KOPT-K1 (cell line): Measurements from ENCODE around the gene CHTF8.
"Not testable (repeated sequence)": the region's sequence is repeated elsewhere in the genome, so short reads cannot be mapped to it uniquely, and the experiment has no call there.

Source experiments
- H3K27ac ChIP-seq: fragments of 200-600 bp; sonication (generic); 2 replicates; pipeline ENCODE4 v1.5.1; 2016; ENCODE audit warnings: antibody characterized with exemption, mild to moderate bottlenecking, low read depth, low read length; ENCODE audit not compliant: poor library complexity, severe bottlenecking
- H3K36me3 ChIP-seq: fragments of 200-600 bp; sonication (generic); 2 replicates; pipeline ENCODE4 v1.5.1; 2017; ENCODE audit warnings: antibody characterized with exemption, mild to moderate bottlenecking, low read length, moderate library complexity; ENCODE audit not compliant: insufficient read depth
- H3K9me3 ChIP-seq: fragments of 200-600 bp; sonication (generic); 2 replicates; pipeline ENCODE4 v1.5.1; 2017; ENCODE audit warnings: antibody characterized with exemption, low read length, mild to moderate bottlenecking; ENCODE audit not compliant: insufficient read depth, poor library complexity, severe bottlenecking

CHTF8 gene

DNA sequence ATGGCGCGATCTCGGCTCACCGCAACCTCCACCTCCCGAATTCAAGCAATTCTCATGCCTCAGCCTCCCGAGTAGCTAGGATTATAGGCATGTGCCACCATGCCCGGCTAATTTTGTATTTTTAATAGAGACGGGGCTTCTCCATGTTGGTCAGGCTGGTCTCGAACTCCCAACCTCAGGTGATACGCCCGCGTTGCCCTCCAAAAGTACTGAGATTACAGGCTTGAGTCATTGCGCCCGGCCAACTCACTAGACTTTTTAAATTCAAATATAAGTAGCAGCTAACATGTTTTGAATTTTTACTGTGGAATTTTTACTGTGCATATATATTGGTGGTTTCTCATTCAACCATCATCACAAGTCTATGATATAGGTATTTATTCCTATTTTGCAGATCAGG lies 7.4 kb downstream of the CHTF8 start:
- not testable (repeated sequence) for H3K9me3 ChIP-seq, H3K27ac ChIP-seq
- H3K36me3 ChIP-seq, result peaks cover 68% of the 10 kb centered on the region

DNA sequence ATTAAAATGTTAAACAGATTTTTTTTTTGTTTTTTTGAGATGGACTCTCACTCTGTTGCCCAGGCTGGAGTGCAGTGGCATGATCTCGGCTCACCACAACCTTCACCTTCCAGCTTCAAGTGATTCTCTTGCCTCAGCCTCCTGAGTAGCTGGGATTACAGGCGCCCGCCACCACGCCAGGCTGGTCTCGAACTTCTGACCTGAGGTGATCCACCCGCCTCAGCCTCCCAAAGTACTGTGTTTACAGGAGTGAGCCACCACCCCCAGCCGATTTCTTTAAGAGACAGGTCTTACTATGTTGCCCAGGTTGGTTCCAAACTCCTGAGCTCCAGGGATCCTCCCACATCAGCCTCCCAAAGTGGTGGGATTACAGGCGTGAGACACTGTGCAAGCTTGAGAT lies 8.0 kb downstream of the CHTF8 start:
- H3K27ac ChIP-seq, H3K9me3 ChIP-seq: not testable (repeated sequence)
- peaks cover 69% of the 10 kb centered on the region for H3K36me3 ChIP-seq

- H3K27ac ChIP-seq, result no peak overlapping the region
- peaks cover 70% of the 10 kb centered on the region for H3K36me3 ChIP-seq
- no peaks in the 10 kb centered on the region for H3K9me3 ChIP-seq
These were observed 8.5 kb downstream of the CHTF8 start for GRCh38 chr16:69123910-69124309.

DNA sequence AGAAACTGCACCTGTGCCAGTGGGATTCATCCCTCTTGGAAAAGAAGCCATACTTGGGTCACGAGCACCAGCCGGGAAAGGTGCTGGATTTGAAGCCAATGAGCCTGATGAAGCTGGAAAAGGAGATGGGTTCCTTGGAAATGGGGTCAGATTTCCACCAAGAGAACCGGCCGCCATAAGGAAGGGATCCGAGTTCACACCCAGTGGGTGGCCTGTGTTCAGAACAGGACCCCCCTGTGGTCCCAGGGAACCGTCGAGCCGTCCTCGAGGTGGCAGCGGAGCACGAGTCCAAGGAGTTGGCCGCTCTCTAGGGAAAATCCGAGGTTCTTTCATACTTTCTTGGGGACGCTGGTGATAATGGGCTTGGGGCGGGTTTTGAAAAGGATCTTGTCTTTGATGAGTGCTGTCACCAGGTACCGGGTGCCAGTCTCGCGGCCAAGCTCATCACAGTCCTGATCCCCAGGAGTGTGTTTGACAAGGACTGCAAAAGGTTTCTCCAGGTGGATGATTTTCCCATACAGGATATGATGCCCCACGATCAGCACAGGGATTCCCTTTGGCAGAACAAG lies 12.2 kb downstream of the CHTF8 start:
- Histone ChIP-seq H3K9me3 (no peaks in the 10 kb centered on the region), H3K27ac (no peak overlapping the region), H3K36me3 (peaks cover 80% of the 10 kb centered on the region)

DNA sequence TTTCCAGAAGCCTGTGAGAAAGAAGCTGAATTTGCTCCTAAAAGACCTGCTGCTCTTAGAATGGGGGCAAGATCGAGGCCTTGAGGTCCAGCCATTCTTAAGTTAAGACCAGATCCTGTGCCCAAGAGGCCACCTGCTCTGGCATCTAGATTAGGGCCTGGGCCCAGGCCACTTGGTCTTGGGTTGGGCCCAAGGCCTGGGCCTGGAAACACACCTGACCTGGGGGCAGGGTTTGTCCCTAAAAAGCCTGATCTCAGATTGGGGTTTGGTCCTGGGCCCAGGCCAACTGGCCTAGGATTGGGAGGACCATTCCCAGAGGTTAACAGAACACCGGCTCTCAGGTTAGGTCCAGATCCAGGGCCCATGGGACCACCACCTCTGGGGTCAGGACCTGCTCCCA lies 12.9 kb downstream of the CHTF8 start:
- H3K27ac ChIP-seq, result no peak overlapping the region
- H3K36me3 ChIP-seq, result peaks cover 84% of the 10 kb centered on the region
- no peaks in the 10 kb centered on the region for H3K9me3 ChIP-seq

DNA sequence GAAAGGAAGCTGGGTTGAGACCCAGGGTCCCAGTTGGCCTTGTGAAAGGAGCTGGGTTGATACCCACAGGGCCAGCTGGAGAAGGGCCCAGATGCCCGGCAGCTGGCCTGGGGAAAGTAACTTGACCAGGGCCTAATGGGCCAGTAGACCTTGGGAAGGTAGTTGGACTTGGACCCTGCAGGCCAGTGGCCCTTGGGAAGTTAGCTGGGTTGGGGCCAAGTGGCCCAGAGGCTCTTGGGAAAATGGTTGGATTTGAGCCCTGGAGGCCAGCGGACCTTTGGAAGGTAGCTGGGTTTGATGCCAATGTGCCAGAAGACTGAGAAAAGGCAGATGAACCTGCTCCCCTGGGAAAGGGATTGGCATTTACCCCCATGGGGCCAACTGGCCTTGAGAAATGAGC lies 13.4 kb downstream of the CHTF8 start:
- no peaks in the 10 kb centered on the region for H3K9me3 ChIP-seq
- no peak overlapping the region for H3K27ac ChIP-seq
- H3K36me3 ChIP-seq, result peaks cover 85% of the 10 kb centered on the region

DNA sequence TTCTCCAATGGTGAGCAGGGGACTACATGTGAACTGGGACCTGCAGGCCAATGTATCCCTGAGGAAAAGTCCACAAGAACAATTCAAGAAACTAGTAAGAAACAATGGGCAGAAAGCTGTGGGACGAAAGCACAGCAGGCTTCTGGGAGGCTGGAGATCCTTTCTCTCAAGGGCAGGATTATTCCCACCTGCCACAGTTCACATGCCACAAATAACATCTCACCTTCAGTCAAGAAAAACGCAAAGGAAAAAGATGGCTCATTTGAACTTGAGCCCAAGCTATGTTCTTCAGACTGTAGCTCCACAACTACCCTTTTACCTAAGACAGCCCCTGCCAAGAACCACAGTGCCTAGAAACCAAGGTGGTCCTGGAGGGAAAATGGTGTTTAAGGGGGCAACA lies 13.9 kb downstream of the CHTF8 start:
- no peaks in the 10 kb centered on the region for H3K9me3 ChIP-seq
- H3K27ac ChIP-seq, result no peak overlapping the region
- H3K36me3 ChIP-seq, result peaks cover 90% of the 10 kb centered on the region

GRCh38 chr16:69116906-69117305 lies 15.5 kb downstream of the CHTF8 start:
- Histone ChIP-seq H3K27ac (no peak overlapping the region), H3K9me3 (no peaks in the 10 kb centered on the region), H3K36me3 (peaks cover 81% of the 10 kb centered on the region)

GRCh38 chr16:69116256-69116875 lies 16.0 kb downstream of the CHTF8 start:
- H3K9me3 ChIP-seq, result no peaks in the 10 kb centered on the region
- no peak overlapping the region for H3K27ac ChIP-seq
- H3K36me3 ChIP-seq, result peaks cover 82% of the 10 kb centered on the region

DNA sequence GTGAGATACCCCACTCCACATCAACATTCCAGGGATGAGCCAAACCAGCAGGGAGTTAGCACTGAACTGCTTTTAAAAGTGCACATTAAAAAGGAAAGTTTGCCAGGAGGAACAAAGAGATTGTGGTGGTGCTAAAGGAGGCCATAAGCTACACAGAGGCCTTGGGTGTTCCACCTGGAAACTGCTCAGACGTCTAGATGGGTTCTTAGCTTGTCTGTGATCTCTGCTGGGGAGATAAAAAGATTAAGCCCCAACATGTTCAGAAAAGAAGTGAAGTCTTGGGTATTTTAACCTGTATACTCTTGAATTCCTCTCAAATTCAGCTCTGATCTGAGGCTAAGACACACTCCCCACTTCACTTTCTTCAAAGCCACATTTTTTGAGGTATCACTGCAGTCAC lies 16.6 kb downstream of the CHTF8 start:
- Histone ChIP-seq H3K9me3 (no peaks in the 10 kb centered on the region), H3K36me3 (peaks cover 78% of the 10 kb centered on the region)

GRCh38 chr16:69115361-69115760 lies 17.0 kb downstream of the CHTF8 start:
- H3K27ac ChIP-seq, result no peak overlapping the region
- peaks cover 77% of the 10 kb centered on the region for H3K36me3 ChIP-seq
- H3K9me3 ChIP-seq, result no peaks in the 10 kb centered on the region

More for the DNA sequence above, 16.6 kb downstream of the CHTF8 start:
- no peak overlapping the region for H3K27ac ChIP-seq

GRCh38 chr16:69114976-69115355 lies 17.4 kb downstream of the CHTF8 start:
- no peak overlapping the region for H3K27ac ChIP-seq
- H3K36me3 ChIP-seq, result peaks cover 73% of the 10 kb centered on the region
- no peaks in the 10 kb centered on the region for H3K9me3 ChIP-seq

- Histone ChIP-seq H3K36me3 (peaks cover 68% of the 10 kb centered on the region), H3K27ac (no peak overlapping the region), H3K9me3 (no peaks in the 10 kb centered on the region)
These were observed 17.9 kb downstream of the CHTF8 start for GRCh38 chr16:69114346-69114975.

DNA sequence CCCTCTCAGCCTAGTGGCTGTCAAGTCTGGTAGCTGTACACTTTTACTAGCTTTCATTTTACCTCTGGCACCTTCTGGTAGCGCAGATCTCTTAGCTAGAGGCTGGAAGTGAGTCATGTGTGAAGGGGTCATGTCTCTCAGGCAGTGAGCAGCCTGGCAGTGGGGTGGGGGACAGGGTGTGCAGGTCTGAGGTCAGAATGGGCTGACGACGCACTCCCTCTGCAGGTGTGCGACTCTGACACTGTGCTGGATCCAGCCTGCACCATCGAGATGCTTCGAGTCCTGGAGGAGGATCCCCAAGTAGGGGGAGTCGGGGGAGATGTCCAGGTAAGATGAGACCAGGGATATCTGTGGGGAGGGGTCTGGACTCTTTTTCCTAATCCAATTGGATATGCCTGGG lies 19.2 kb downstream of the CHTF8 start:
- Histone ChIP-seq H3K36me3 (peaks cover 55% of the 10 kb centered on the region), H3K27ac (no peak overlapping the region), H3K9me3 (no peaks in the 10 kb centered on the region)

GRCh38 chr16:69112285-69113129 lies 19.9 kb downstream of the CHTF8 start:
- H3K27ac ChIP-seq, result no peak overlapping the region
- peaks cover 48% of the 10 kb centered on the region for H3K36me3 ChIP-seq
- H3K9me3 ChIP-seq, result no peaks in the 10 kb centered on the region
